BLaER1 treated with 17β-estradiol and CSF1 and Interleukin-3, amounts not matched to agents 10 nM and 100 nM (cell line): ENCODE data around the gene CCDC70.

Experiments used
- H3K27ac ChIP-seq, 11 experiments: shearing (Covaris generic); formaldehyde crosslinking; 2 replicates each; pipeline ENCODE4 v1.8.1; 2022
- H3K27me3 ChIP-seq, 11 experiments: shearing (Covaris generic); formaldehyde crosslinking; 2 replicates each; pipeline ENCODE4 v1.8.1; 2022
- H3K36me3 ChIP-seq, 11 experiments: shearing (Covaris generic); formaldehyde crosslinking; 2 replicates each; pipeline ENCODE4 v1.8.1; 2022
- H3K4me1 ChIP-seq, 10 experiments: shearing (Covaris generic); formaldehyde crosslinking; 2 replicates each; pipeline ENCODE4 v1.8.1; 2022
- H3K4me2 ChIP-seq, 11 experiments: shearing (Covaris generic); formaldehyde crosslinking; 2 replicates each; pipeline ENCODE4 v1.8.1; 2022
- H3K4me3 ChIP-seq, 10 experiments: shearing (Covaris generic); formaldehyde crosslinking; 2 replicates each; pipeline ENCODE4 v1.8.1; 2022
- H3K9ac ChIP-seq, 11 experiments: shearing (Covaris generic); formaldehyde crosslinking; 2 replicates each; pipeline ENCODE4 v1.8.1; 2022
- H3K9me3 ChIP-seq, 11 experiments: shearing (Covaris generic); formaldehyde crosslinking; replicated peaks in 1 of 11; 2 replicates each; pipeline ENCODE4 v1.8.1; 2022
- H4K20me1 ChIP-seq, 11 experiments: shearing (Covaris generic); formaldehyde crosslinking; 2 replicates each; pipeline ENCODE4 v1.8.1; 2022
- Cebpa-rat ChIP-seq, 11 experiments: shearing (Covaris generic); IDR thresholded peaks; 2 replicates each; pipeline ENCODE4 v1.8.1; 2022

The CCDC70 gene

GRCh38 chr13:51834581-51835171 lies 27.1 kb upstream of the CCDC70 start:
- H3K27ac ChIP-seq: no peak overlapping the region
- no peaks in the 10 kb centered on the region for H3K9me3 ChIP-seq
- H3K36me3 ChIP-seq: no peaks in the 10 kb centered on the region
- H3K4me3 ChIP-seq: no peak overlapping the region
- TF ChIP-seq Cebpa-rat (IDR thresholded peaks at IDR 0.05): no peak
- peaks cover 28 to 49% (median 39%) of the 10 kb centered on the region in 10 experiments for H3K4me1 ChIP-seq
- peak overlapping the region in 10 of 11 experiments; percentile 24 to 77 (median 61); a peak in 19 of 22 replicates for H3K4me2 ChIP-seq
- no peaks in the 10 kb centered on the region for H4K20me1 ChIP-seq
- no peaks in the 10 kb centered on the region for H3K27me3 ChIP-seq
- no peak overlapping the region for H3K9ac ChIP-seq

DNA sequence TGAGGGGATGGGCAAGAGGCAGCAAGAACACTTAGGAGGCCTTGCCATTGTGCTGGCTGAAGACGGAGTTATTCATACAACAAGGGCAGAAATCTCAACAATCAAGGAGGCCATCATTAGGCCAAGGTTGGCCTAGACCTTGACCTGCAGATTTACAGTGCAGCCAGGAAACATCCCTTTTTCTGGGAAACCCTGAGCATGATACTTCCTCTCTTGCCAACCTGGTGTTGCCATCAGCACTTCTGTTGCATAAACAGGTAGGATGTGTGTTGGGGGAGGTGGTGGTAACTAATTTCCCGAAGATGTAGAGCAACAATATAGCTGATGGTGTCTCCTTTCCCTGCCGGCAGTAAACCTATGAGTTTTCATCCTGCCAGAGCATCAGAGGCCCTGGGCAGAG lies 24.8 kb upstream of the CCDC70 start:
- no peaks in the 10 kb centered on the region for H3K27me3 ChIP-seq
- peaks cover 20 to 34% (median 27%) of the 10 kb centered on the region in 10 experiments for H3K4me1 ChIP-seq
- H3K36me3 ChIP-seq: no peaks in the 10 kb centered on the region
- no peak overlapping the region for H3K9ac ChIP-seq
- H3K27ac ChIP-seq: no peak overlapping the region
- no peaks in the 10 kb centered on the region for H3K9me3 ChIP-seq
- TF ChIP-seq Cebpa-rat (IDR thresholded peaks at IDR 0.05): no peak
- no peaks in the 10 kb centered on the region for H4K20me1 ChIP-seq
- H3K4me2 ChIP-seq: no peak overlapping the region
- H3K4me3 ChIP-seq: no peak overlapping the region

- Histone ChIP-seq H3K9ac (no peak overlapping the region), H3K4me3 (no peak overlapping the region), H3K4me1 (peaks cover 11 to 22% (median 16%) of the 10 kb centered on the region in 10 experiments), H4K20me1 (no peaks in the 10 kb centered on the region), H3K36me3 (no peaks in the 10 kb centered on the region), H3K9me3 (no peaks in the 10 kb centered on the region), H3K27me3 (no peaks in the 10 kb centered on the region), H3K27ac (no peak overlapping the region), H3K4me2 (no peak overlapping the region)
- no peak for TF ChIP-seq Cebpa-rat (IDR thresholded peaks at IDR 0.05)
Measured at GRCh38 chr13:51838240-51838846, 23.4 kb upstream of the CCDC70 start.

GRCh38 chr13:51839711-51840540 lies 21.8 kb upstream of the CCDC70 start:
- Histone ChIP-seq H3K4me1 (peaks cover 0 to 6% (median 3%) of the 10 kb centered on the region in 10 experiments; a peak in 14 of 20 replicates), H3K4me3 (no peak overlapping the region), H4K20me1 (no peaks in the 10 kb centered on the region), H3K36me3 (no peaks in the 10 kb centered on the region), H3K27me3 (no peaks in the 10 kb centered on the region), H3K27ac (no peak overlapping the region), H3K4me2 (no peak overlapping the region; a peak in 1 of 22 replicates), H3K9ac (no peak overlapping the region), H3K9me3 (no peaks in the 10 kb centered on the region)
- no peak for TF ChIP-seq Cebpa-rat (IDR thresholded peaks at IDR 0.05)

GRCh38 chr13:51840917-51841316 lies 20.9 kb upstream of the CCDC70 start:
- no peak overlapping the region for H3K27ac ChIP-seq
- no peak overlapping the region for H3K9ac ChIP-seq
- no peaks in the 10 kb centered on the region for H3K36me3 ChIP-seq
- no peak overlapping the region for H3K4me3 ChIP-seq
- no peaks in the 10 kb centered on the region for H4K20me1 ChIP-seq
- peaks cover 0 to 6% (median 0%) of the 10 kb centered on the region in 10 experiments; a peak in 2 of 20 replicates for H3K4me1 ChIP-seq
- no peak for TF ChIP-seq Cebpa-rat (IDR thresholded peaks at IDR 0.05)
- no peaks in the 10 kb centered on the region for H3K27me3 ChIP-seq
- 0 out of 22 replicates have a peak overlapping the region, but pooled peaks of 1 of the 11 experiments have one; percentile 10 for H3K4me2 ChIP-seq
- no peaks in the 10 kb centered on the region for H3K9me3 ChIP-seq

GRCh38 chr13:51841732-51842131 lies 20.0 kb upstream of the CCDC70 start:
- Histone ChIP-seq H3K9ac (no peak overlapping the region), H3K27ac (no peak overlapping the region), H3K27me3 (no peaks in the 10 kb centered on the region), H3K9me3 (peaks cover 0 to under 1% (median 0%) of the 10 kb centered on the region in 11 experiments; a peak in 3 of 22 replicates), H3K4me1 (peaks cover 0 to 6% (median 0%) of the 10 kb centered on the region in 10 experiments; a peak in 2 of 20 replicates), H3K36me3 (no peaks in the 10 kb centered on the region), H3K4me3 (no peak overlapping the region), H4K20me1 (no peaks in the 10 kb centered on the region), H3K4me2 (no peak overlapping the region)
- TF ChIP-seq Cebpa-rat (IDR thresholded peaks at IDR 0.05): no peak

DNA sequence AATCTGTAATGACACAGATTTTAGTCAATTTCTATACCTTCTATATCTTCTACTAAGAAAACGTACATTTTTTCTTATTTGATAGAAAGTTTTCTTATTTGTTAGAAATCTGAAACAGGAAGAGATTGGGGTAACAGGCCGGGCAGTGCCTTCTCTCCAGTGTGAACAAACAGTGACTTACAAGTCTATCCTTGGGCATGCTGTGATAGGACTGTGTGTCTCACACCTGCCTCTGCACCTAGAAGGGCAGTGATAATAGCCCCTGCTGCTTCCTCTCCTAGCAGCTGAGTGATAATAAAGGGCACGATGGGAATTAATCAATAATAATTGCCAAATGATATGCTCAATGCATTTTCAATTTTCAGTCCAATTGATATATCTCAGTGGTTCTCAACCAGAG lies 18.2 kb upstream of the CCDC70 start:
- Histone ChIP-seq H3K4me1 (peaks cover 0 to 6% (median 0%) of the 10 kb centered on the region in 10 experiments; a peak in 2 of 20 replicates), H3K9ac (no peak overlapping the region), H3K4me2 (no peak overlapping the region), H3K9me3 (peaks cover 0 to 12% (median 9%) of the 10 kb centered on the region in 11 experiments; a peak in 15 of 22 replicates), H3K27ac (no peak overlapping the region), H3K27me3 (no peaks in the 10 kb centered on the region), H3K36me3 (no peaks in the 10 kb centered on the region), H3K4me3 (no peak overlapping the region), H4K20me1 (no peaks in the 10 kb centered on the region)
- TF ChIP-seq Cebpa-rat (IDR thresholded peaks at IDR 0.05): no peak

- Histone ChIP-seq H4K20me1 (no peaks in the 10 kb centered on the region), H3K4me2 (no peak within 1 kb of the TSS), H3K4me1 (peaks cover 0 to 14% (median 0%) of the 10 kb centered on the region in 10 experiments; a peak in 3 of 20 replicates), H3K4me3 (no peak within 1 kb of the TSS), H3K36me3 (no peaks in the 10 kb centered on the region), H3K9me3 (peaks cover 0 to 12% (median 9%) of the 10 kb centered on the region in 11 experiments; a peak in 15 of 22 replicates), H3K9ac (no peak within 1 kb of the TSS), H3K27me3 (no peaks in the 10 kb centered on the region), H3K27ac (no peak within 1 kb of the TSS)
- no peak for TF ChIP-seq Cebpa-rat (IDR thresholded peaks at IDR 0.05)
Measured at GRCh38 chr13:51844862-51845573, 16.8 kb upstream of the CCDC70 start, which contains the start of gene TMEM272. TSS of gene TMEM272 (minus strand) at chr13:51845177. CDS start at chr13:51838530, 6,647 bp downstream.
